GM08714 (cell line): ENCODE results near the gene PKD1L1.

Experiments
- H3K4me3 ChIP-seq: fragments of 200-500 bp; sonication (Bioruptor generic); 2 replicates; pipeline ENCODE4 v1.5.1; 2014; ENCODE audit warnings: mild to moderate bottlenecking, low read length, inconsistent platforms
- ZNF274 ChIP-seq: IDR thresholded peaks from 2 replicates; pipeline ENCODE4 v1.6.1; 2012; ENCODE audit warnings: mild to moderate bottlenecking, low read depth, low read length

Gene PKD1L1

GRCh38 chr7:47875406-47875805 lies 72.9 kb downstream of the PKD1L1 start:
- TF ChIP-seq ZNF274: no peak
- no peak overlapping the region for H3K4me3 ChIP-seq

- TF ChIP-seq ZNF274: no peak
- no peak overlapping the region for H3K4me3 ChIP-seq
Measured at GRCh38 chr7:47873762-47874161, 74.5 kb downstream of the PKD1L1 start.

- H3K4me3 ChIP-seq: no peak overlapping the region
- TF ChIP-seq ZNF274: no peak
Measured at GRCh38 chr7:47867286-47867685, 81.0 kb downstream of the PKD1L1 start.

- H3K4me3 ChIP-seq: no peak overlapping the region
- no peak for TF ChIP-seq ZNF274
Measured at GRCh38 chr7:47866120-47866519, 82.1 kb downstream of the PKD1L1 start.

- no peak overlapping the region for H3K4me3 ChIP-seq
- TF ChIP-seq ZNF274: no peak
Measured at GRCh38 chr7:47852330-47853245, 95.7 kb downstream of the PKD1L1 start.

- no peak for TF ChIP-seq ZNF274
- no peak overlapping the region for H3K4me3 ChIP-seq
Measured at GRCh38 chr7:47847207-47847606, 101.1 kb downstream of the PKD1L1 start.

GRCh38 chr7:47846138-47846836 lies 102.0 kb downstream of the PKD1L1 start:
- no peak overlapping the region for H3K4me3 ChIP-seq
- TF ChIP-seq ZNF274: no peak

GRCh38 chr7:47844311-47844710 lies 104.0 kb downstream of the PKD1L1 start:
- H3K4me3 ChIP-seq: no peak overlapping the region
- no peak for TF ChIP-seq ZNF274

- H3K4me3 ChIP-seq: no peak overlapping the region
- TF ChIP-seq ZNF274: no peak
Measured at GRCh38 chr7:47843291-47843690, 105.0 kb downstream of the PKD1L1 start.

GRCh38 chr7:47839381-47839780 lies 108.9 kb downstream of the PKD1L1 start:
- H3K4me3 ChIP-seq: no peak overlapping the region
- TF ChIP-seq ZNF274: no peak

GRCh38 chr7:47837826-47838225 lies 110.4 kb downstream of the PKD1L1 start:
- no peak for TF ChIP-seq ZNF274
- no peak overlapping the region for H3K4me3 ChIP-seq

- H3K4me3 ChIP-seq: no peak overlapping the region
- no peak for TF ChIP-seq ZNF274
Measured at GRCh38 chr7:47836503-47837202, 111.6 kb downstream of the PKD1L1 start.

- H3K4me3 ChIP-seq: no peak overlapping the region
- TF ChIP-seq ZNF274: no peak
Measured at GRCh38 chr7:47836080-47836479, 112.2 kb downstream of the PKD1L1 start.

GRCh38 chr7:47833211-47833610 lies 115.1 kb downstream of the PKD1L1 start:
- H3K4me3 ChIP-seq: no peak overlapping the region
- no peak for TF ChIP-seq ZNF274
